K562 (cell line): ENCODE results near the gene CDC6. TPM values are rescaled to one million over a fixed set of nuclear protein-coding genes. Genes with fewer than 3 reads are reported as not detected.

ENCODE experiments used
- CAMTA2 ChIP-seq: fragments of 250-450 bp; sonication (Bioruptor Pico); conservative IDR thresholded peaks from 2 replicates; pipeline ENCODE4 v1.5.1; 2022
- CHD2 ChIP-seq: IDR thresholded peaks from 2 replicates; pipeline ENCODE4 v1.6.1; 2011; ENCODE audit warnings: low read depth, low read length
- HMGN3 ChIP-seq: IDR thresholded peaks from 2 replicates; pipeline ENCODE4 v1.6.1; 2011; ENCODE audit warnings: borderline replicate concordance, low read depth, mild to moderate bottlenecking, mixed read lengths, low read length; ENCODE audit not compliant: insufficient read length; ENCODE audit errors: extremely low read depth
- JUN ChIP-seq, 2 experiments: sonication (generic) in 1 of 2; formaldehyde crosslinking in 1 of 2; IDR thresholded peaks; 2 replicates each; pipeline versions ENCODE4 v1.6.1 to v1.8.0; 2012 to 2022; ENCODE audit warnings: borderline replicate concordance in 2 of 2, mild to moderate bottlenecking in 2 of 2, improper control_type of control experiment in 1 of 2, low read depth in 1 of 2, low read length in 1 of 2, missing genetic modification reagents in 1 of 2
- LCOR ChIP-seq: sonication (generic); formaldehyde crosslinking; IDR thresholded peaks from 2 replicates; pipeline ENCODE4 v1.8.0; 2022; ENCODE audit warnings: mild to moderate bottlenecking, missing genetic modification reagents
- RAD51 ChIP-seq: fragments of 450-650 bp; IDR thresholded peaks from 2 replicates; pipeline ENCODE4 v1.7.1; 2016; ENCODE audit warnings: low read depth, mild to moderate bottlenecking, borderline replicate concordance
- RBFOX2 ChIP-seq: fragments of 200-400 bp; formaldehyde crosslinking; IDR thresholded peaks from 2 replicates; pipeline ENCODE4 v1.6.1; 2017; ENCODE audit warnings: low read depth, mild to moderate bottlenecking, low read length, moderate library complexity
- SMARCB1 ChIP-seq: IDR thresholded peaks from 2 replicates; pipeline ENCODE4 v1.6.1; 2011; ENCODE audit warnings: improper control_type of control experiment, low read depth; ENCODE audit not compliant: insufficient read length
- TBL1XR1 ChIP-seq, 2 experiments: IDR thresholded peaks; 2 replicates each; pipeline ENCODE4 v1.6.1; 2012; ENCODE audit warnings: improper control_type of control experiment in 2 of 2, low read length in 2 of 2, mild to moderate bottlenecking in 1 of 2
- ZFPM2 ChIP-seq: fragments of 250-450 bp; sonication (Bioruptor Pico); IDR thresholded peaks from 2 replicates; pipeline ENCODE4 v1.5.1; 2022; ENCODE audit warnings: mild to moderate bottlenecking
- ZNF165 ChIP-seq: fragments of 250-450 bp; sonication (Bioruptor Pico); IDR thresholded peaks from 2 replicates; pipeline ENCODE4 v1.4.0; 2020; ENCODE audit warnings: borderline replicate concordance
- ZNF445 ChIP-seq: fragments of 250-450 bp; sonication (Bioruptor Pico); IDR thresholded peaks from 2 replicates; pipeline ENCODE4 v1.4.0; 2020; ENCODE audit warnings: low read depth, mild to moderate bottlenecking, moderate library complexity
- polyA plus RNA-seq, 8 experiments: library from polyadenylated mRNA; depleted of rRNA in 4 of 8; stranded (reverse) in 5 of 8; unstranded in 3 of 8; fragments of >200 nt; fragmentation: Nextera tagmentation in 2 of 8; fragmentation: Illumina TruSeq in 1 of 8; extraction: Ambion mirVana in 2 of 8; extraction: Trizol in 1 of 8; gene quantifications; 2 replicates each; pipeline versions ENCODE4 v1.2.1 to v1.2.3, GENCODE V29; 2011 to 2014; ENCODE audit warnings: inconsistent platforms in 1 of 8, missing spikeins in 1 of 8
- total RNA-seq, 7 experiments: library from RNA; depleted of rRNA in 6 of 7; stranded (reverse); fragments of >200 nt in 6 of 7; fragmentation: Illumina TruSeq in 2 of 7; extraction: Trizol in 2 of 7; gene quantifications; 2 replicates each; pipeline versions ENCODE4 v1.2.1 to v1.2.3, GENCODE V29; 2011 to 2021; ENCODE audit warnings: low replicate concordance in 1 of 7
- TF ChIP-seq, protein P1 (sequence below): sonication (generic); formaldehyde crosslinking; IDR thresholded peaks from 2 replicates; pipeline ENCODE4 v1.8.0; 2023; ENCODE audit warnings: mild to moderate bottlenecking, missing genetic modification reagents
- TF ChIP-seq, protein P2 (sequence below): fragments of 450-650 bp; IDR thresholded peaks from 2 replicates; pipeline ENCODE4 v1.6.1; 2016; ENCODE audit warnings: borderline replicate concordance
- TF ChIP-seq, protein P3 (sequence below): conservative IDR thresholded peaks from 2 replicates; pipeline ENCODE4 v1.6.1; 2011; ENCODE audit warnings: low read depth, mild to moderate bottlenecking, low read length; ENCODE audit not compliant: control insufficient read depth
- TF ChIP-seq, protein P4 (sequence below): fragments of 250-450 bp; sonication (Bioruptor Pico); IDR thresholded peaks from 2 replicates; pipeline ENCODE4 v1.4.0; 2020; ENCODE audit warnings: borderline replicate concordance

The CDC6 gene
- total and polyA plus RNA-seq, 9 of the 15 experiments (the other 6 are each of a cell fraction or from before 2014, with no cell fraction given), result 29.6 to 141 (median 106) TPM

DNA sequence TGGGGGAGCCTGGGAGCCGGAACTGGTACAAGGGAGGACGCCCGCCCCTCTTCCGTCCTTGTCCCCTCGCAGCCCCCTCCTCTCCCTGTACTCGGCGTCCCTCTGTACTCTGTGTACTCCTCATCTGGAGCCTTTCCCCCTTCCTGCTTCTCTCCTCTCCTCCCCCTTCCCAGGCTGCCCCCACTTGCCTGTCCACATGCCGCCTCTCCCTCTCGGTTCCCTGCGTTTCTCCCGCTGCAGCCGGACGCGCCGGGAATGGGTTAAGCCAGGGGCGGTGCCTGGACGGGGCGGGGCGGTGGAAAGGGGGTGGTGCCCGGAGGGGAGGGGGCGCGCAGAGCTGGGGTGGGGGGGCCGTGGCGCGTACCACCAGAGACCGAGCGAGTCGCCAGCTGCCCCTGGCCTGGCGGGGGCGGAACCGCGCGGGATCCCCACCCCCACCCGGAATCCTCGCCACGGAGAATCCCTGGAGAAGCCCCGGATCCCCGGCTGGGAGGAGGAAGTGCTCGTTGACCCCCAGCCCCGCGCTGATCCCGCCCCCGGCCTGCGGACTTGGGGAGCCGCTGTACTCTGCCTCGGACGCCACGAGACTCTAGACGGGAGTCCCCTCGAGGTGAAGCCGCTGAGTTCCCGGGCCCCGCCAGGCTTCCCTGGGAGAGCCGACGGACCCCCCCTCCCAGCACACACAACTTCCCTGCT lies 54.3 kb downstream of the CDC6 start (continued):
- TF ChIP-seq, protein P1, sequence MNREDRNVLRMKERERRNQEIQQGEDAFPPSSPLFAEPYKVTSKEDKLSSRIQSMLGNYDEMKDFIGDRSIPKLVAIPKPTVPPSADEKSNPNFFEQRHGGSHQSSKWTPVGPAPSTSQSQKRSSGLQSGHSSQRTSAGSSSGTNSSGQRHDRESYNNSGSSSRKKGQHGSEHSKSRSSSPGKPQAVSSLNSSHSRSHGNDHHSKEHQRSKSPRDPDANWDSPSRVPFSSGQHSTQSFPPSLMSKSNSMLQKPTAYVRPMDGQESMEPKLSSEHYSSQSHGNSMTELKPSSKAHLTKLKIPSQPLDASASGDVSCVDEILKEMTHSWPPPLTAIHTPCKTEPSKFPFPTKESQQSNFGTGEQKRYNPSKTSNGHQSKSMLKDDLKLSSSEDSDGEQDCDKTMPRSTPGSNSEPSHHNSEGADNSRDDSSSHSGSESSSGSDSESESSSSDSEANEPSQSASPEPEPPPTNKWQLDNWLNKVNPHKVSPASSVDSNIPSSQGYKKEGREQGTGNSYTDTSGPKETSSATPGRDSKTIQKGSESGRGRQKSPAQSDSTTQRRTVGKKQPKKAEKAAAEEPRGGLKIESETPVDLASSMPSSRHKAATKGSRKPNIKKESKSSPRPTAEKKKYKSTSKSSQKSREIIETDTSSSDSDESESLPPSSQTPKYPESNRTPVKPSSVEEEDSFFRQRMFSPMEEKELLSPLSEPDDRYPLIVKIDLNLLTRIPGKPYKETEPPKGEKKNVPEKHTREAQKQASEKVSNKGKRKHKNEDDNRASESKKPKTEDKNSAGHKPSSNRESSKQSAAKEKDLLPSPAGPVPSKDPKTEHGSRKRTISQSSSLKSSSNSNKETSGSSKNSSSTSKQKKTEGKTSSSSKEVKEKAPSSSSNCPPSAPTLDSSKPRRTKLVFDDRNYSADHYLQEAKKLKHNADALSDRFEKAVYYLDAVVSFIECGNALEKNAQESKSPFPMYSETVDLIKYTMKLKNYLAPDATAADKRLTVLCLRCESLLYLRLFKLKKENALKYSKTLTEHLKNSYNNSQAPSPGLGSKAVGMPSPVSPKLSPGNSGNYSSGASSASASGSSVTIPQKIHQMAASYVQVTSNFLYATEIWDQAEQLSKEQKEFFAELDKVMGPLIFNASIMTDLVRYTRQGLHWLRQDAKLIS (CRISPR knock-in tag), result no peak
- TF ChIP-seq ZFPM2 (CRISPR knock-in tag), result no peak
- TF ChIP-seq, protein P2, sequence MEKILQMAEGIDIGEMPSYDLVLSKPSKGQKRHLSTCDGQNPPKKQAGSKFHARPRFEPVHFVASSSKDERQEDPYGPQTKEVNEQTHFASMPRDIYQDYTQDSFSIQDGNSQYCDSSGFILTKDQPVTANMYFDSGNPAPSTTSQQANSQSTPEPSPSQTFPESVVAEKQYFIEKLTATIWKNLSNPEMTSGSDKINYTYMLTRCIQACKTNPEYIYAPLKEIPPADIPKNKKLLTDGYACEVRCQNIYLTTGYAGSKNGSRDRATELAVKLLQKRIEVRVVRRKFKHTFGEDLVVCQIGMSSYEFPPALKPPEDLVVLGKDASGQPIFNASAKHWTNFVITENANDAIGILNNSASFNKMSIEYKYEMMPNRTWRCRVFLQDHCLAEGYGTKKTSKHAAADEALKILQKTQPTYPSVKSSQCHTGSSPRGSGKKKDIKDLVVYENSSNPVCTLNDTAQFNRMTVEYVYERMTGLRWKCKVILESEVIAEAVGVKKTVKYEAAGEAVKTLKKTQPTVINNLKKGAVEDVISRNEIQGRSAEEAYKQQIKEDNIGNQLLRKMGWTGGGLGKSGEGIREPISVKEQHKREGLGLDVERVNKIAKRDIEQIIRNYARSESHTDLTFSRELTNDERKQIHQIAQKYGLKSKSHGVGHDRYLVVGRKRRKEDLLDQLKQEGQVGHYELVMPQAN, result peak; percentile 86
- TF ChIP-seq LCOR (CRISPR knock-in tag), result no peak
- TF ChIP-seq, protein P3, sequence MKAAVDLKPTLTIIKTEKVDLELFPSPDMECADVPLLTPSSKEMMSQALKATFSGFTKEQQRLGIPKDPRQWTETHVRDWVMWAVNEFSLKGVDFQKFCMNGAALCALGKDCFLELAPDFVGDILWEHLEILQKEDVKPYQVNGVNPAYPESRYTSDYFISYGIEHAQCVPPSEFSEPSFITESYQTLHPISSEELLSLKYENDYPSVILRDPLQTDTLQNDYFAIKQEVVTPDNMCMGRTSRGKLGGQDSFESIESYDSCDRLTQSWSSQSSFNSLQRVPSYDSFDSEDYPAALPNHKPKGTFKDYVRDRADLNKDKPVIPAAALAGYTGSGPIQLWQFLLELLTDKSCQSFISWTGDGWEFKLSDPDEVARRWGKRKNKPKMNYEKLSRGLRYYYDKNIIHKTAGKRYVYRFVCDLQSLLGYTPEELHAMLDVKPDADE, result no peak; the same call in 1 of the 2 replicates
- no peak for TF ChIP-seq SMARCB1
- no peak for TF ChIP-seq CAMTA2 (CRISPR knock-in tag)
- no peak for TF ChIP-seq ZNF445 (CRISPR knock-in tag)
- TF ChIP-seq JUN (IDR thresholded peaks at IDR 0.05; ENCODE audit: borderline replicate concordance, low read depth, low read length), result no peak
- TF ChIP-seq JUN (CRISPR knock-in tag; IDR thresholded peaks at IDR 0.05; ENCODE audit: borderline replicate concordance), result no peak
- no peak for TF ChIP-seq TBL1XR1 (IDR thresholded peaks at IDR 0.05; ENCODE audit: low read length in 2 of 2)
- TF ChIP-seq CHD2, result no peak
- peak; percentile 50 for TF ChIP-seq RBFOX2
- no peak for TF ChIP-seq RAD51
- TF ChIP-seq ZNF165, result no peak
- TF ChIP-seq, protein P4, sequence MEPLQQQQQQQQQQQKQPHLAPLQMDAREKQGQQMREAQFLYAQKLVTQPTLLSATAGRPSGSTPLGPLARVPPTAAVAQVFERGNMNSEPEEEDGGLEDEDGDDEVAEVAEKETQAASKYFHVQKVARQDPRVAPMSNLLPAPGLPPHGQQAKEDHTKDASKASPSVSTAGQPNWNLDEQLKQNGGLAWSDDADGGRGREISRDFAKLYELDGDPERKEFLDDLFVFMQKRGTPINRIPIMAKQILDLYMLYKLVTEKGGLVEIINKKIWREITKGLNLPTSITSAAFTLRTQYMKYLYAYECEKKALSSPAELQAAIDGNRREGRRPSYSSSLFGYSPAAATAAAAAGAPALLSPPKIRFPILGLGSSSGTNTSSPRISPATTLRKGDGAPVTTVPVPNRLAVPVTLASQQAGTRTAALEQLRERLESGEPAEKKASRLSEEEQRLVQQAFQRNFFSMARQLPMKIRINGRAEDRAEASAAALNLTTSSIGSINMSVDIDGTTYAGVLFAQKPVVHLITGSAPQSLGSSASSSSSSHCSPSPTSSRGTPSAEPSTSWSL (CRISPR knock-in tag), result no peak
- TF ChIP-seq HMGN3, result no peak
